Measurements from ENCODE around the gene ACTRT2.
A peak's percentile ranks its signal among the peaks of the same experiment; 100 is the strongest.

Gene ACTRT2

GRCh38 chr1:3069491-3070308, 48.4 kb downstream of the ACTRT2 start:
- DNase-seq, result peak; percentile 87

- DNase-seq, result no peak
Observed at GRCh38 chr1:3070309-3070643, 49.0 kb downstream of the ACTRT2 start.

DNA sequence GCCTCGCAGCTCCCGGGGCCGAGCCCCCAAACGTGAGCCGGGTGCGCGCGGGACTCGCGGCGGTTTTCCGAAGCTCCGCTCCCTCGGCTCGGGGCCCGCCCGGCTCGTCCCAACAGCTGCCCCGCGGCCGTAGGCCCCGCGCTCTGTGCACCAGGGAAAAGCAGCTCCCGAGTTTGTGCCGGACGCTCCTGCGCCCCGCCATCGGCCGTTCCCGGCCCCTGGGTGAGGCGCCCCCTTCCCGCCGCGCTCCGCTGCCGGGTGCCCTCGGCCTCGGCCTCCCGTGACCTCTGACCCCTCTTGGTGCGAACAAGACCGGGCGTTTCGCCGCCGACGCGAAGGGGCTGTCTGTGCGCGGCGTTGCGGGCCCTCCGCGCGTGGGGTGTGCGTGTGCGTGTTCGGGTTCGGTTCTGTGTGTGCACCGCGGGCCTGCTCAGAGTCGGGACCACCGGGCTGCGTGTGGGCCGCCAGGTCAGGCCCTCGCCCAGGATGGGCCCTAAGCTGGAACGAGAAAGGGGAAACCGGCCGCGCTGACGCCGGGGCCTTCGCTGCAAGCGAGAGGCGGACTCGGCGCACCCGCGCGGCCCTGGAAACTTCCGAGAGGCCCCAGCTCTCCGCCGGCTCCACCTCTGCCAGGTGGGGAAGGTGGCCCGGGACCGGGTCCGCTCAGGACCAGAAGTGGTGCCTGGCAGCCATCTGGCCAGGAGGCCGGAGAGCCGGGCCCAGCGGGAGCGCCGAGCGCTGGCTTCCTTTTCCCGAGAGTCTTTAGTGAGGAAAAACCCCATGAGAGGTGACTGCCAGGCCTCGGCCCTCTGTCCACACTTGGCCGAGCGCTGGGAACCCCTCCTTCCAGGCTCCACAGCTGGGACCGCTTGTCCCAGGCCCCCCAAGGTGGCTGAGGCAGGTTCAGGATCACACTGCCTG, 49.6 kb downstream of the ACTRT2 start:
- DNase-seq, result no peak

DNA sequence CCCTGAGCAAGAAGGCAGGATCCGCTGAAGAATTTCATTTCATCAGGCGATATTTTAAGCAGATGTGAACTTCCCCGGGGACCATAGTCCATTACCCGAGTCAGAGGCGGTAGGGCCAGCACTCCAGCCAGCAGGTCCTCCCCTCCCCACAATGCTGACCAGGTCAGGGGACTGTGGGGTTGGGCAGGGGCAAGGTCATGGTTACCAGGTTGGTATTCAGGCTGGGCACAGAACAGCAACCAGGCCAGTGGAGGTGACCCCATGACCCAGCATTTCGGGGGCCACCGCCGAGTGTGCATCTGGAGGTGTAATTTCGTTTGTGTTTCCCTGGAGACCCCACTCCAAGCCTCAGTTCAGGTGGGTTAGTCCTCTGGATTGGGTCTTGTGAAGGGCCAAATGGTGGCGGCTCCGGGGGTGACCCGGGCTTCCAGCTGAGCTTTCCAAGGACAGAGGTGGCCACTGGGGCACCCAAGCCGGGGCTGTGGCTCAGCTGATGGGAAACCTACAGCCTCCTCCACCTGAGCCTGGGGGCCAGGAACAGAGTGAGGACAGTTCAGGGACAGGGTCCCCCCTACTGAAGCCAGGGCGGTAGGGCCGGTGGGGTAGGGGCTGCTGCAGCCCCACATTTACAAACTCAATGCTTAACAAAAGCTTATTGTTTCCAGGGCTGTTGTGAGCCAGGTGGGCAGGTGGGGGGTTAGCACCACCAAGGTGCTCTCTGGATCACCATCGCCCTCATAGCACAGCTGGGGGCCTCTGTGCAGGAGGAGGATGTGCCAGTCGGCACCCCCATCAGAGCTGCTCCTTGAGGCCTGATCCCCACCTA, 50.5 kb downstream of the ACTRT2 start:
- no peak for DNase-seq
